Ramos (cell line): Measurements from ENCODE around the gene ZFYVE28.
"Not testable (repeated sequence)": the region's sequence is repeated elsewhere in the genome, so short reads cannot be mapped to it uniquely, and the experiment has no call there.

Experiments
- in situ Hi-C: fragments of 300-500 bp; cut with MboI; formaldehyde crosslinking; loops from one replicate; pipeline ENCODE4 v1.14.3; 2022; ENCODE audit warnings: low sequenced_read_pairs; ENCODE audit not compliant: unreplicated experiment

The ZFYVE28 gene

DNA sequence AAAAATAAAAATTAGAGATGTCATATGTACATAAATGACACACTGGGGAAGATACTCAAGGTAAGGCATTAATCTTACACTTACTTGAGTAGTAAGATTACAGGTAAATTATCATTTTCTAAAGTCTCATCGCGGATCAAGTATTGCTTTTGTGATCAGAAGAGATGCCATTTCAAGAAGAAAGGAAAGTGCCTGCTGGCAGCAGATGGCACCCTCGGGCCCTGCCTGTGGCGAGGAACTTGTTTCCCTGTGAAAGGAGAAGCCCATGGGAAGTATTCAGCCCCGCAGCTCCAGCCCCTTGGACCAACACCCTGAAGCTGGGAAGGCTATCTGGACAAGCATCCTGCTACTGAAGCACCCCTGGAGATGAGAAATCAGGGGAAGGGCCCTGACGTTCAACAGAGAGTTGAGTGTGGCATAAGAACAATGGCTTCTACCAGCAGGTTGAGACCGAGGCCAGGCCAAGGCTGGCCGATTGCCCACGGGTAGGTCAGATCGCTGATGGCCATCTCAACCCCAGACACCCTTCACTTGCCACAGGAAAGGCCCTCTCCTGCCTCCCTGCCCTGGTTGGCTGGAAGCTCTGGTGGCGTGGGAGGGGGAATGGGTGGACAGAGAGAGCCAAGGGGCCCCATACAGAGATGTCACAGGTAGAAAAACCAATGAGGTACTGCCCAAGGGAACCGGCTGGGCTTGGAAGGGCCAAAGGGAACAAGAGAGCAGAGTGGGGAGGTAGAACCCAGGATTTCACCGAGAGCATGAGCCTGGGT is 137.7 kb downstream of the ZFYVE28 start:
- in situ Hi-C loops, result no loop called here

DNA sequence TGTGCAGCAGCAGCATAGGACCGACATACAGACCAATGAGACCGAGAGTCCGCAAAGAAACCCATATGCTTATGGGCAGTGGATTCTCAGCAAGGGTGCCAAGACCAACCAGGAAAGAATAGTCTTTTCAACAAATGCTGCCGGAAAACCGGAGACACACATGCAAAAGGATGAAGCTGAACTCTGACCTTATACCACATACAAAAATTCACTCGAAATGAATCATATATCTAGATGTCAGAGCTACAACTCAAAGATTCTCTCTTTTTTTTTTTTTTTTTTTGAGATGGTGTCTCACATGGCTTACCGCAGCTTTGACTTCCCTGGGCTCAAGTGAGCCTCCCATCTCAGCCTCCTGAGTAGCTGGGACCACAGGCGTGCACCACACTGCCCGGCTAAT is 140.5 kb downstream of the ZFYVE28 start:
- in situ Hi-C loops, result no loop called here

DNA sequence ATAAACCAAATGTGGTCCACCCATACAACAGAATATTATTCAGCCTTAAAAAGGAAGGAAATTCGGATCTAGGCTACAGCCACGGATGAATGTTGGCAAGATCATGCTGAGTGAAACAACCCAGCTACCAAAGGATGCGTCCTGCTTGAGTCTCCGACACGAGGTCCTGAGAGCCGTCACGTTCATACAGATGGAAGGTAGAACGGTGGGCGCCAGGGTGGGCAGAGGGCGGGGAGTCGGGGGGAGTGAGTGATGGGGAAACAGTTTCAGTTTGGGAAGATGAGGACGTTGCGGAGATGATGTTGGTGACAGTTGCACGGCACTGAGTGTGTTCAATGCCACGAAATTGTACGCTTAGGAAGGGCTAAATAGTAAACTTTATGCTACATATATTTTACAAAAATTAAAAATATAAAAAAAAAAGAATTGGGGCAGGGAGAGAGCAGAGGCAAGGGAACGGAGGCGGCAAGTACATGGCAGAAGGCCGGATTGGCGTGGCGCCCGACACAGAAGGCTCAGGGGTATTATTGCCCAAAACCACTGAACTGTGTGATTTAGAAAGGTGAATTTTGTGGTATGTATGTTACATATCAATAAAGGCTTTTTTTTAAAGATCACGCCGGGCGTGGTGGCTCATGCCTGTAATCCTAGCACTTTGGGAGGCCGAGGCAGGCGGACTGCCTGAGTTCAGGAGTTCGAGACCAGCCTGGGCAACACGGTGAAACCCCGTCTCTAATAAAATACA is 141.7 kb downstream of the ZFYVE28 start:
- in situ Hi-C loops, result no loop called here

DNA sequence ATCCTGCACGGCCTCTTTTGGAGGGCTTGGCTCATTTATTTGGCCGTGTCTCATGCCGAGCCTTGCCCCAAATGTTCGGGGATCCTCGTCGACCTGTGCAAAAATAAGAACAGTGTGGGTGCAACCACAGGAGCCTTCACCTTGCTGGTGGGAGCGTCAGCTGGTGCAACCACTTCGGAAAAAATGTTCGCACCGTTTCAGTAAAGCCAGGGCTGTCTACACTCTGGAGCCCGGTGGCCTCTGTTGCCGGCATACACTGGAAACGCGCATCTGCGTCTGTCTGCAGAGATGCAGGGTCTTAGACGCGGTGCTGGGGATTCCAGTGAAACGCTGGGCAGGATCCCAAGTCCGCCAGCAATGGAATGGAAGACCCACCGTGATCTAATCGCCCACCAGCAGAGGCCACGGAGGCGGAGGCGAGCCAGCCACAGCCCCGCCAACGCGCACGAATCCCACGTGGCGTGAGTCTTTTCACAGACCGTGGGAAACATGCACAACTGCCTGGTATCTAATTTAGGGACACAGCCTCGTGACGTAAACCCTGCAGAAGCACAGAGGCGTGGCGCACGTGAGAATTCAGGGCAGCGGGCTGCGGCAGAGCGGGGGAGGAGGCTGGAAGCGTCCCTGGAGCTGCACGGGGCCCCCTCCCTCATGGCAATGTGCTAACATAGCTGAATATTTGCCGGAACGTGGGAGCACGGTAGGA is 142.7 kb downstream of the ZFYVE28 start:
- in situ Hi-C loops, result no loop called here

DNA sequence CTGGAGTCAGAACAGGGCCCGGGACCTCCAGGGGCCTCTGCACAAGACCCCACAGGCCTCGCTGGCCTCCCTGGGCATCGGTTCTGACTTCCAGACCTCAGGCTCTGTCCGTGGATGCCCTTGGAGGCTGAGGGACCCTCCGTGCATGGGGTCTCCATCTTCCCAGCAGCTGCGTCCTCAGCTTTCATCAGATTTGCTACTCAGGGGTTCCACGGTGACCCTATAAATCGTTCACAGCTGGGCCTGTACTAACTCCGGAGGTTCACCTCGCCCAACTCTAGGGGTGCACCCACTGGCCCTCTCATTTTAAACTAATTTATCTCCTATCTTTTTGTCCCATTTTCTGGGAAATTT is 143.4 kb downstream of the ZFYVE28 start:
- in situ Hi-C loops, result not testable (repeated sequence)

DNA sequence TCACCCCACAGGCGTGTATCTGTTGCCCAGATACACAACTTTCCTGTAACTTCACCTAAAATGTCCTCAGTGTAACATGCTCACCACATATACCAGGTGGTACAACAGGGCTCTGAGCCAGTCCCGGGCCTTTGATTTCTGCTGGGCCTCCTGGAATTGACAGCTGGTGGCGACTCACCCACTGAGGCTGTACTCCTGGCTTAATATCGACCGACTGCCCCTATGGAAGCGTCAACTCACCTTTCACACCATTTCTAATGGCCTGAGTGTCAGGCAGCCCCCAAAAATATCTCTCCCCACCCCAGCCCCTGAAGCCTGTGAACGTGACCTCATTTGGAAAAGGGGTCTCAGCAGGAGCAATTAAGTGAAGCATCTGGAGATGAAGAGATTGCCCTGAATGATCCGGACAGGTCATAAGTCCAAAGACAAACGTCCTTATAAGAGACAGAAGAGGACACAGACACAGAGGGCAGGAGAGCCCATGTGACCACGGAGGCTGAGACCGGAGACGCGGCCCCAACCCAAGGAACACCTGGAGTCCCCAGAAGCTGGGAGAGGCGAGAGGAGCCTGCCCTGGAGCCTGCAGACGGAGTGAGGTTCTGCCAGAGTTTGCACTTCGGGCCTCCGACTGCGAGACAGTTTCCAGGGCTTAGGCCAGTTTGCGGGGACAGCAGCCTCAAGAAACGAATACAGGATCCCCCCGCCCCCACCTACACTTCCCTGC is 144.0 kb downstream of the ZFYVE28 start:
- in situ Hi-C loops, result no loop called here

DNA sequence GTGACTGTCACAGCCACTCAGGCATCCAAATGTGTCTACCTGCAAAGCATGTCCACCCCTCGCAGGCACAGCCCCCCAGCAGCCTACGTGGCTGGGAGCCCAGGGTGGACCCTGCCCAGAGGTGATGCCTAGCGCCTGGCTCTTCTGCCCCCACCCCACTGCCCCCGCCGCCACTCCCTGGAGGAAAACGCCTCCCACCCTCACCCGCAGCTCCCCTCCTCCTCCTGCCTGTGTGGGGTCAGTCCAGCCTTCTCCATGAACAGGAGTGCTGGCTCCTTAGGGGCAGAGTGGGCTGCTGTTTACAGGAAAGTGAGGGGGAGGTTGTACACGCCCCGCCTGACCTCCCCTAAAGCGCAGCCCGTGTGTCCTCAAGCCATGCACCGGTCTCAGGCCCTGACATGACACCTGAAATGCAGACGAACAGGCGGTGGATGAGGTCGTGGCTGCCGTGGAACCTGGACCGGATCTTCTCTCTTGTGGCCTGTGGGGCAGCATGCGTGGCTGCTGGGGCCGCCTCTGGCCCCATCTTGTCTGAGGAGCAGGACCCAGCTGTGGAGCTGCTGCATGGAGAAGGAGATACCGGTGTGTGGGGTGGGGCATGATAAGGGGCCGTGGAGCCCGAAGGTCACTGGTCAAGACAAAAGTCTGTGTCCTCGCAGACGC is 144.7 kb downstream of the ZFYVE28 start:
- in situ Hi-C loops, result no loop called here

DNA sequence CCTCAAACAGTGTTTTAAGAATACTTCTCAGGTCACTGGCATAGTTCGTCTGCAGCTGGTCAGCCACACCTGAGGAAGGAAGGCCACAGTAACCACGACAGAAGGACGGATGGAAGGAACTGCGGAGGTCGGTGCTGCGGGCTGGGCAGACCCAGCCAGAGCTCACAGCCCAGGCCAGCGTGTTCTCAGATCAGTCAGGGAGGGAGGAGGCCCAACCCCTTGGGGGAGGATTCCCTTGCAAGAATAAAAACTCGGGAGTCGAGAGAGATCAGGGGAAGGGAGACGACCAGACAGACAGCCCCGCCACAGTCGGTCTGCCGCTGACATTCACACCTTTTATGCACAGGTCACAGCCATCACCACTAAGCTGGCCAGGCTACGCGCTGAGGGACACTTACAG is 145.2 kb downstream of the ZFYVE28 start:
- in situ Hi-C loops, result no loop called here

DNA sequence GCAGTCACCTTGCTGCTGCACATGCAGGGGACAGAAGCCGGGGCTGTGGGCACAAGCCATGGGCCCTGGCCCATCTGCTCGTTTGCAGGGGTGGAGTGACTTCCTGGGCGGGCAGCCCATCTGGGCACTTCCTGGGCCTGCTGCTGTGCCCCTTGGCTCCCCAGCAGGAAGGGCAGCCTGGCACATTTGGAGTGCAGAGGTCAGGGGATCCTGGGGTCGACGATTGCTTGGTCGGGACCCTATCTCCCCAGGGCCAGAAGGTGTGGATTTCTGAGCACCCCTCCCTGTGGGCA is 145.7 kb downstream of the ZFYVE28 start:
- in situ Hi-C loops, result no loop called here

DNA sequence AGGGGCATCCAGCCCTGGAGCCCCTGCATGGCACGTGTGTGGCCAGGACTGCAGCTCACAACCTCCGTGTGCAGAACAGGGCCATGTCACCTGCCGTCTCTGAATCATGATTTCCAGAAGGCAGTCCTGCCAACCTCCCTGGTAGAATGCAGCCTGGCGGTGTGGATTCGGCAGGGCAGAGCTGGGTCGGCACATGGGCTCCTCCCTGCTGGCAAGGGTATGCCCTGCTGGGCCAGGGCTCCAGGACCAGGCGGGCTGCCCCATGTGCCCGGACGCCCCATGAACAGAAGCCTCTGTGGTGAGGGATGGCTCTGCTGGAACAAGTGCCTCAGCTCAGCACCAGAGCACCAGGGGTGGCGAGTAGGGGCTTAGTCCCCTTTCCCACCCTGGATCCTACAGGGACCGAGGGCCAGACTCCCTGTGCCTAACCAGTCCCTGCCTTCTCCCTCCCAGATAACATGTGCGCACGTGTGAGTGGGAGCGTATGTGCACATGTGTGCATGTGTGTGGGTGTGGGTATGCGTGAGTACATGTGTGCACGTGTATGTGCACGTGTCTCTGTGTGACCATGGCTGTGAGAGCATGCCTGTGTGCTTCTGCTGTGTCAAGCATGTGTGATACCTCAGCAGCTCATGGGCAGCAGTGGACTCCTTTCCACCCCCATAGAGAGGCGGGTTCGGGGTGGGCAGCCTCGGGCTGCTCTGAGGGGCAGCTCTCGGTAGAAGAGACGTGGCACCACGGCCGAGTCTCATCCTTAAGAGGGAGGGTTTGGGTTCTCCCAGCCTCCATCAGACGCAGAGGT is 146.2 kb downstream of the ZFYVE28 start:
- in situ Hi-C loops, result no loop called here

DNA sequence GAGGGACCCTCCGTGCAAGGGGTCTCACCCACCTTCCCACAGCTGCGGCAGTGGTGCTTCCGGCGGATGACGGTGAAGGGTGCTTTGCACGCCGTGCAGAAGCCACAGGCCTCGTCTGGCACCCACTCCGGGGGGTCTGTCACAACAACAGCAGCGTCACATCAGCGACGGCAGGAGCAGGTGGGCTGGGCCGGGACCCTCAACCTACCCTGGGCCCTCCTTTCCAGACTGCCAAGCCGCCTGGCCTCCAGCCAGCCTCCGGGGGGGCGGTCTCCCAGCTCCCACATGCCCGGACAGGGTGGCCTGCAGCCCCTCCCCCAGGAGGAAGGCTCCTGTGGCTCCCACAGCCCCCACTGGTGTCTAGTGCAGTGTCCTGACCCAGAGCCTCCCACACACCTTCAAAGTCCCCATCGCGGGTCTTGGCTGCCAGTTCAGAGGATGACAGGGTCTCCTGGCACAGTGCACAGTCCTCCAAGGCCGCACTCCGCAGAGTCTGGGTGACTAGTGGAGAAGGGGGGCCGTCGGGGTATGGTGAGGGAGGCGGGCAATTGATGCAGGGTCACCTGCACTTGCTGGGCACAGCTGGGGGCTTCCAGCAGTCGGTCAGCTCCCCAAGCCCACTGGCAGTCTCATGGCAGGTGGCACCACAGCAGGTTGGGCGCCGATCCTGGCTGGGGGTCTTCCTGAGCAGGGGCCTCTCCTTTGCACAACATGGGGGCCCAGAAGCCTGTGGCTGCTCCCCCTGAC is 147.0 kb downstream of the ZFYVE28 start:
- in situ Hi-C loops, result no loop called here

DNA sequence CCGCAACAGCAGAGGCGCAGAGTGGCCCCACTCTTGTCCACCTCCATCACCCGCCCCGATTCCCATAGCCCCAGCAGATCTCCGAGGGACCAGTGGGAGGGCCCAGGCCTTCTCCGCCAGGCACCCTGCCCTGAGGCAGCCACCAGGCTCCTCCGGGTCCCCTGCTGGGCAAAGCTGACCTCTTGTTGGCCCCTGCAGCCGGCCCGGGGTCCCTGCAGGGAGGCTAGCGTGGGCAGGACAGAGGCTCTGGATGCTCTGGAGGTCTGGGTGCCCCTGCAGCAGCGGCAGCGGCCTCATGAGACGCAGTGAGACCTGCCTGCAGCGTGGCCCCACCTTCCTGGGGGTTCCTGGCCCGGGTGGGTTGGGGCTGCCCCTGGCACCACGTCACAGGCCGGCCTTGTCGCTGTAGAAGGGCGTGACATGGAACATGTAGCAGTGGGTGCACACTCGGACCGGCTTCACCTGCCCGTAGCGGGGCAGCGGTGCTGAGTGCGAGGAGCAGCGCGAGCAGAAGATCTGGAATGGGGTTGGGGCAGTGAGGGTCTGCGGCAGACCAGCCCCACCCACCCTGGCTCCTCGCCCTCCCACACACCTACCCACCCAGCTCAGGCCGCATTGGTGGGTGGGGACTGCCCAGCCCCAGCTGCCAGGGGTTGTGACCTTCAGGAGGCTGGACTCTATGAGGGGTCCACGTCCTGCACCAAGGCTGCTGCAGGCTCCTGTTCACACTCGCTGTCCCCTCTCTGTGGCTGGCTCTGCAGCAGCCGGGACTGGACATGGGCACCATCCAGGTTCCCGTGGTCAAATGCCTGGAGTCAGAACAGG is 147.9 kb downstream of the ZFYVE28 start:
- in situ Hi-C loops, result no loop called here

DNA sequence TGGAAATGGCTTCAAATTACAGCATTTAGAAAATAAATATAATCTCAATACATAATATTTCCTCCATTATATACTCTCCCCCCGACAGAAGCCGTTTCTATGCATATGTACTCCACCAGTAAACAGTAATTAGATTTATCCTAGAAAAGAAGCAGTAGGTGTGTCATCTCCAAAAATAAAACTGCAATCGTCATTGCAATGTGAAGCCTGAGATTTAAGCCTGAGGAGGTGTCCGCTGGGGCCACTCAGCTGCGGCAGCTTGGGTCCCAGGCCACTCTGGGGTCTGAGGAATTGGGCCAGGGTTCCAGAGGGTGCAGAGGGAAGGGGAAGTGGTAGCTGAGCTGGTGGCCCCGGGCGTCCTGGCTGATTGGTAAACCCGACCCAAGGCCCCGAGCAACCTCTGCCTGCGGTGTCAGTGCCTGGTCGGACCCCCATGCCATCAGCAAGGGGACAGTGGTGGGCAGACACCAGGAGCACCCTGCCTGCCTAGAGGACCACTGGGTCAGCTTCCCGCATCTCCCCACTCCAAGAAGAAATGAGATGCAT is 148.8 kb downstream of the ZFYVE28 start:
- in situ Hi-C loops, result no loop called here

DNA sequence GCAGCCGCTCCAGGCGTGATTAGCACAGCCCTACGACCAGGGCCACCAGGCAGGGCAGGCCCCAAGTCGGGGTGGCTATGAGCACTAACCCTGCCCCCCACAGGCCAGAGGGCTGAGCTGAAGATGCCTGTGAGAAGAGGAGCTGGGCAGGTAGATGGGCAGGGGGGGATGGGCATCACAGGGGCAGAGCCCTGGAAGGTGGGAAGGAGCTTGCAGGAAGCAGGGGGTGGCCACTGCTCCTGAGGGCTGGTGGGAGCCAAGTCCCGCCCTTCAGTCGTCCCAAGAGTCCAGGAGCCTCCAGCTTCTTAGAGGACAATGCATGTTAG is 149.3 kb downstream of the ZFYVE28 start:
- in situ Hi-C loops, result no loop called here

DNA sequence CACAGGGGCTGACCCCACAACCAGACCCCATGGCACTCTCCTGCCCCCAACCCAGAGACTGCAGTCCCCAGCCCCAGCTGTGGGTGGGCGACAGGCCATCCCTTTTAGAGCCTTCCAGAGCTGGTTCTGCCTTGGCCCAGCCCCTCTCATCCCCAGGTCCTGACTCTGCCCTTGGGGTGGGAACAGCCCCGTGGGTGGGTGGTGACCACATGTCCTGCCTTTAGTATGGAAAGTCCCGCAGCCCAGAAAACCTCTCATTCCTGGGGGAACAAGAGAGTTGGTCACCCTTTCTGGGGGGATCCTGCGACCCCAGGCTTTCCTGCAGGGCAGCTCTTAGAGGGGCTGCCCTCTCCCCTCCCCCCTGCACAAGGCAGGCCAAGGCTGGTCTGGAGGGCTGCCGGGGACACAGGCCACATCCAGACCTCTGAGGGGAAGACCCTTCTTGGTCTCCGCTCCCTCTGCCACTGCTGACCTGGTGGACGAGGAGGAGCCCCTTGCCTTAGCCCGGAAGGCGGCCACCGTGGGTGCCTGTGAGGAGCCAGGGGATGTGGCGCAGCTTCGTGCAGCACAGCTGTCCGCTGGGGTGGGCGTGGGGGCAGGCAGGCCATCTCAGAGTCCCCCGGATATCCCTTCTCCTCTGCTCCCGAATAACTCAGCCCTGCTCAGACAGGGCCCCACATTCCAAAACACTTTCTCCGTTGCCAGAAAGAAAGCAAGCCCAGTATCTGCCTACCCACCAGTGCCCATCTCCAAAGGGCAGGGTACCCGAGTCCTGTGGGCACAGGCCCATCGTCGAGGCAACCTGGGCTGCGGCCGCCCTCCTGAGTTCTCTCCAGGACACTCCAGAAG is 149.9 kb downstream of the ZFYVE28 start:
- in situ Hi-C loops, result no loop called here

DNA sequence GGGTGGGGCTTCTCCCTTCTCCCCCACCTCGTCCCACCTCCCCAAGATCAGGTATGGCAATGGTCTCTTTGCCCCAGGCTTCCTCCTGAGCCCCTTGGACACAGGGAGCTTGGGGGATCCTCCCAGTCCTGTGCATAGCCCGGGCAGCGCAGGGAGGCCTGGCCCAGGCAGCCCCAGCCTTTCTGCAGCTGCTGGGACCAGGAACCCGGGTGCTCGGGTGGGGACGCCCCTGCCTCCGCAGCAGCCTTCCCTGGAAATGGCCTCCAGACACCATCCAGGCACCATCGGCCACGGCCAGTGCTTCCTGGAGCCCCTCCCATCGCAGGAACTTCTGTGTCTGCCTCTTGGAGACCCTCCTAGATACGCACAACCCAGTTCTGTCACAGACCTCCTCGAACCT is 150.6 kb downstream of the ZFYVE28 start:
- in situ Hi-C loops, result no loop called here

DNA sequence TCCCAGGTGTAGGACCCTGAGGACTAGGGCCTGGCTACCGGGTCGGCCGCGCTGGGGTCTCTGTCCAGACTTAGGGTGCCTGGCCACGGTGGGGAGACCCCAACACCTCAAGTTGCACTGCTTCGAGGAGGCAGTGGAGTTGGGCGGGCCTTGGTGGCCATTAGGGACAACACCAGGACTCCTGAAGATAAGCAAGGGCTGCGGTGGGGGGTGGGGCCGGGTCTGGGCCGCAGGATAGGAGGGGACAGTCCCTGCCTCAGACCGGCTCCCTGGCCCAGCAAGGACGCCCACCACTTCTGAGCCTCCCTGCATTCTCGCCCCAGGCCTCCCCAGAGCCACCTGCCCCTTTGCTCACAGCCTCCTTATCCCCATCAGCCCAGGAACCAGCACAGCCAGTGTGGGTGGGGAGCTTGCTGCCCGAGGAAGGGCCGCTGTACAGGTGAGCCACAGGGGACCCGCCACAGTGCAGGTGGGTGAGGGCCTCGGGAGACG is 151.1 kb downstream of the ZFYVE28 start:
- in situ Hi-C loops, result no loop called here
